Lower leg skin (tissue), 3 donors: Measurements from ENCODE around the gene TUG1.

Experiments
- POLR2A ChIP-seq, 2 donors: fragments of 450-650 bp; IDR thresholded peaks; one replicate each; pipeline ENCODE4 v1.6.1; 2016 to 2017; ENCODE audit warnings: antibody characterized with exemption in 2 of 2, mild to moderate bottlenecking in 1 of 2, moderate library complexity in 1 of 2
- TF ChIP-seq, protein P1 (sequence below), 3 donors: fragments of 450-650 bp; IDR thresholded peaks; one replicate each; pipeline ENCODE4 v1.5.1; 2016; ENCODE audit warnings: antibody characterized with exemption in 3 of 3, mild to moderate bottlenecking in 3 of 3, moderate library complexity in 2 of 3

DNA sequence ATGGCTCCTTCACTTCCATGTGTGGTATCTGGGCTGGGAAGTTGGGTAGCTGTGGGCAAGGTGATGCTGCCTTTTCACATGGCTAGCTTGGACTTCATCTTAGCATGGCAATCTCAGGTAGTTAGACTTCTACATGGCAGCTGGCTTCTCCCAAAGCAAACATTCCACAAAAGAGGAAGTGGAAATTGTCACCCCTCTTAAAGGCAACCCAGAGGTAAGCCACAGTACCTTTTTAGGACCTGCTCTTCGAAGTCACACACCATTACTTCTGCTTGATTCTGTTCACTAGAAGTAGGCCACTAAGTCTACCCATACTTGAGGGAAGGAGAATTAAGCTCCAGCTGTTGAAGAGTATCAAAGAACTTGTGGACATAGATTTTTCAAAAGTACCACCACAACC lies 25.9 kb downstream of the TUG1 start:
- no peak for TF ChIP-seq POLR2A (IDR thresholded peaks at IDR 0.05)
- TF ChIP-seq, protein P1, sequence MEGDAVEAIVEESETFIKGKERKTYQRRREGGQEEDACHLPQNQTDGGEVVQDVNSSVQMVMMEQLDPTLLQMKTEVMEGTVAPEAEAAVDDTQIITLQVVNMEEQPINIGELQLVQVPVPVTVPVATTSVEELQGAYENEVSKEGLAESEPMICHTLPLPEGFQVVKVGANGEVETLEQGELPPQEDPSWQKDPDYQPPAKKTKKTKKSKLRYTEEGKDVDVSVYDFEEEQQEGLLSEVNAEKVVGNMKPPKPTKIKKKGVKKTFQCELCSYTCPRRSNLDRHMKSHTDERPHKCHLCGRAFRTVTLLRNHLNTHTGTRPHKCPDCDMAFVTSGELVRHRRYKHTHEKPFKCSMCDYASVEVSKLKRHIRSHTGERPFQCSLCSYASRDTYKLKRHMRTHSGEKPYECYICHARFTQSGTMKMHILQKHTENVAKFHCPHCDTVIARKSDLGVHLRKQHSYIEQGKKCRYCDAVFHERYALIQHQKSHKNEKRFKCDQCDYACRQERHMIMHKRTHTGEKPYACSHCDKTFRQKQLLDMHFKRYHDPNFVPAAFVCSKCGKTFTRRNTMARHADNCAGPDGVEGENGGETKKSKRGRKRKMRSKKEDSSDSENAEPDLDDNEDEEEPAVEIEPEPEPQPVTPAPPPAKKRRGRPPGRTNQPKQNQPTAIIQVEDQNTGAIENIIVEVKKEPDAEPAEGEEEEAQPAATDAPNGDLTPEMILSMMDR (IDR thresholded peaks at IDR 0.05) = no peak
